ENCODE data around the gene ACBD3. TPM values are rescaled to one million over a fixed set of nuclear protein-coding genes. Genes with fewer than 3 reads are reported as not detected.

Gene ACBD3
- total and polyA plus RNA-seq, 4 donors, result 33.5 to 59.5 (median 41.0) TPM

- Histone ChIP-seq H3K36me3 (ENCODE audit: control insufficient read depth, insufficient read depth, low read length) (no peaks in the 10 kb centered on the region), H3K27me3 (ENCODE audit: control insufficient read depth, insufficient read depth, low read length) (no peaks in the 10 kb centered on the region), H3K4me3 (ENCODE audit: low read depth, low read length) (no peak overlapping the region), H3K4me1 (ENCODE audit: control insufficient read depth, insufficient read depth, low read length) (no peaks in the 10 kb centered on the region), H3K27ac (ENCODE audit: low read depth, low read length) (no peak overlapping the region), H3K9me3 (ENCODE audit: control insufficient read depth, insufficient read depth, low read length) (no peaks in the 10 kb centered on the region)
- WGBS (ENCODE audit: insufficient coverage), result 54% methylated on average over 5 of the region's 5 CpGs
- DNase-seq (ENCODE audit: low read depth in 4 of 6, low spot score in 6 of 6), result no peak
Measured at GRCh38 chr1:226216056-226216455, 29.5 kb upstream of the ACBD3 start.

DNA sequence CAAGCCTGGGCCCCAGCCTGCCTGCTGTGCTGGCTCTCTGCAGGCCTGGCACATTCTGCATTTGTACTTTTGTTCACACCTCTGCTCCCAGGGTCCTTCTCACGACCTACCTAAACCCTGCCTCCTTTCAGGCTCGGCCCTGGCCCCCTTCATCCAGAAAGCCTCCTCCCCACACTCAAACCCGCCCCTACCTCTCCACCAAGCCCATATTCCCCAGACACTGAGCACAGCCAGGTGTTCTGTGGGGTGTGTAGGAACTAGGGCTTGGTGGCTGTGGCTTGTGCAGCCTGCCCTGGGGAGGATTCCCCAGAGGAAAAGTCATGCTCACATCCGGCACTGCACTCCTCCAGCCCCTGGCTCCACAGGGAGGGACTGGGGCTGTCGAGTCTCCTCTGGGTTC is 28.7 kb upstream of the ACBD3 start:
- no peak for DNase-seq (ENCODE audit: low read depth in 4 of 6, low spot score in 6 of 6)
- Histone ChIP-seq H3K4me3 (ENCODE audit: low read depth, low read length) (no peak overlapping the region), H3K27me3 (ENCODE audit: control insufficient read depth, insufficient read depth, low read length) (no peaks in the 10 kb centered on the region), H3K27ac (ENCODE audit: low read depth, low read length) (no peak overlapping the region), H3K36me3 (ENCODE audit: control insufficient read depth, insufficient read depth, low read length) (no peaks in the 10 kb centered on the region), H3K9me3 (ENCODE audit: control insufficient read depth, insufficient read depth, low read length) (no peaks in the 10 kb centered on the region), H3K4me1 (ENCODE audit: control insufficient read depth, insufficient read depth, low read length) (no peaks in the 10 kb centered on the region)
- 38% methylated on average over 4 of the region's 5 CpGs for WGBS (ENCODE audit: insufficient coverage)

GRCh38 chr1:226212545-226212944 is 26.0 kb upstream of the ACBD3 start:
- 86% methylated on average over 6 of the region's 8 CpGs for WGBS (ENCODE audit: insufficient coverage)
- no peak overlapping the region for H3K27ac ChIP-seq (ENCODE audit: low read depth, low read length)
- no peak for DNase-seq (ENCODE audit: low read depth in 4 of 6, low spot score in 6 of 6)
- H3K27me3 ChIP-seq (ENCODE audit: control insufficient read depth, insufficient read depth, low read length), result no peaks in the 10 kb centered on the region
- no peaks in the 10 kb centered on the region for H3K36me3 ChIP-seq (ENCODE audit: control insufficient read depth, insufficient read depth, low read length)
- H3K9me3 ChIP-seq (ENCODE audit: control insufficient read depth, insufficient read depth, low read length), result no peaks in the 10 kb centered on the region
- no peak overlapping the region for H3K4me3 ChIP-seq (ENCODE audit: low read depth, low read length)
- H3K4me1 ChIP-seq (ENCODE audit: control insufficient read depth, insufficient read depth, low read length), result no peaks in the 10 kb centered on the region

- H3K4me1 ChIP-seq (ENCODE audit: control insufficient read depth, insufficient read depth, low read length), result no peaks in the 10 kb centered on the region
- H3K9me3 ChIP-seq (ENCODE audit: control insufficient read depth, insufficient read depth, low read length), result no peaks in the 10 kb centered on the region
- no peak overlapping the region for H3K27ac ChIP-seq (ENCODE audit: low read depth, low read length)
- no peaks in the 10 kb centered on the region for H3K36me3 ChIP-seq (ENCODE audit: control insufficient read depth, insufficient read depth, low read length)
- WGBS (ENCODE audit: insufficient coverage), result no CpG with 5 or more reads among the region's 5 CpGs
- H3K27me3 ChIP-seq (ENCODE audit: control insufficient read depth, insufficient read depth, low read length), result no peaks in the 10 kb centered on the region
- H3K4me3 ChIP-seq (ENCODE audit: low read depth, low read length), result no peak overlapping the region
- no peak for DNase-seq (ENCODE audit: low read depth in 4 of 6, low spot score in 6 of 6)
Measured at GRCh38 chr1:226211181-226211821, 24.8 kb upstream of the ACBD3 start.

DNA sequence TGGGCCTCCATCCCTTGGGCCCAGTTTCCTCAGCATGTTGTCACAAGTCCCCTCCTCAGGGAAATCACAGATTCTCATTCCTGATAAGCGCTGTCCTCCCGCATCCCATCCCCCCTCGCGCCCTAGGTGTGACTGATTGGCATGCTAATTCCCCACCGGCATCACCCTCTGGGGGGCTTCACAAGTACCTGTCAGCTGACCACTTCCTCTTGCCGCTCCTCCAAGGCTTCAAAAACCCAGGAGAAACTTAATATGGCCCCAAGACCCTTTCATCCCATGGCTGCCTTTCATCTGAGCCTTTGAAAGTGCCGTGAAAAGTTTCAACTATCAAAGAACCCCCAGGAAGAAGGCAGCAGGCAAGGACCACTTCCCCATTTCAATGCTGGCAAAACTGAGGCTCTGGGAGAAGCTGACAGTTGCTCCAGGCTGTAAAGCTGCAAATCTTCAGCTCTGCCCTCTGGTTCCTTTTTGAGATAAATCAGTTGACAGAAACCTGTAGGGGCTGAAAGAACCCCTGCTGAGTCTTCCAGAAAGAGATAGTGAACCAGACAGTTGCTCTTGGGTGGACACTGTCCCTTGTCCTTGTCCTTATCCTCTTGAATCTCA is 24.1 kb upstream of the ACBD3 start:
- Histone ChIP-seq H3K9me3 (ENCODE audit: control insufficient read depth, insufficient read depth, low read length) (no peaks in the 10 kb centered on the region), H3K4me3 (ENCODE audit: low read depth, low read length) (no peak overlapping the region), H3K27ac (ENCODE audit: low read depth, low read length) (no peak overlapping the region), H3K4me1 (ENCODE audit: control insufficient read depth, insufficient read depth, low read length) (no peaks in the 10 kb centered on the region), H3K36me3 (ENCODE audit: control insufficient read depth, insufficient read depth, low read length) (no peaks in the 10 kb centered on the region), H3K27me3 (ENCODE audit: control insufficient read depth, insufficient read depth, low read length) (no peaks in the 10 kb centered on the region)
- WGBS (ENCODE audit: insufficient coverage), result 40% methylated on average over 6 of the region's 7 CpGs
- no peak for DNase-seq (ENCODE audit: low read depth in 4 of 6, low spot score in 6 of 6)

DNA sequence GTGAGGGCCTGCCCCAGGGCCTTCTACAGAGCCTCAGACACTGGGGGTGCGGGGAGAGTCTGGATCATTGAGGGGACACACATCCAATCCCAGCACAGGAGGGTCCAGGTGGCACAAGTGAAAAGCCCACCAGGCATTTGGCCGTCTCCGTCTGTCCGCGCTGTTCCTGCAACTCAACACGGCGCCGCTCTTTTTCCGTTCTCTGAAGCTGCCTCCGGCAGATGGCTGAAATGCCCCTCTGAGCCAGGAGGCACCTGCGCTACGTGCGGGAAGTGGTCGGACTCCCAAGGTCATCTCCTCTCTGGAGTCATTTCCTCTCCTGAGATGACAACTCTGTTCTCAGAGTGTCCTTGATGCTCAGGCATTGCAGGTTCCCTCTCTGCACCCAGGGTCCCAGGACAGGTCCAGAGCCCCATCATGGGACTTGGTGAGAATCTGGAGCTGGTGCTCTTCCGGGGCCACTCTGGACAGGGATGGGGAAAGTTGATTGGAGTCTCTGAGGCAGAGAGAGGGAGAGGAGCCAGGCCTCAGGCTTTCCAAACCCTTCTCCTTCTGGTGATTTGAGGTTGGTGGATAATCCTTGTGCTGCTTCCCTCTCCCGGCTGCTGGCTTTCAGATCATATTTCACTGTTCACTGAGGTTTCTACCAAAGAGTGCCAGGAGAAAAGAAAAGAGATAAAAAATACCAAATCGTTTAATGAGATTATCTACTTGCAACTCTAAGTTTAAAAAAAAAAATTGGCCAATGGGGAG is 22.9 kb upstream of the ACBD3 start:
- no peaks in the 10 kb centered on the region for H3K9me3 ChIP-seq (ENCODE audit: control insufficient read depth, insufficient read depth, low read length)
- DNase-seq (ENCODE audit: low read depth in 4 of 6, low spot score in 6 of 6), result no peak
- no peak overlapping the region for H3K4me3 ChIP-seq (ENCODE audit: low read depth, low read length)
- no peak overlapping the region for H3K27ac ChIP-seq (ENCODE audit: low read depth, low read length)
- WGBS (ENCODE audit: insufficient coverage), result 92% methylated on average over 15 of the region's 17 CpGs
- H3K36me3 ChIP-seq (ENCODE audit: control insufficient read depth, insufficient read depth, low read length), result no peaks in the 10 kb centered on the region
- no peaks in the 10 kb centered on the region for H3K27me3 ChIP-seq (ENCODE audit: control insufficient read depth, insufficient read depth, low read length)
- no peaks in the 10 kb centered on the region for H3K4me1 ChIP-seq (ENCODE audit: control insufficient read depth, insufficient read depth, low read length)

DNA sequence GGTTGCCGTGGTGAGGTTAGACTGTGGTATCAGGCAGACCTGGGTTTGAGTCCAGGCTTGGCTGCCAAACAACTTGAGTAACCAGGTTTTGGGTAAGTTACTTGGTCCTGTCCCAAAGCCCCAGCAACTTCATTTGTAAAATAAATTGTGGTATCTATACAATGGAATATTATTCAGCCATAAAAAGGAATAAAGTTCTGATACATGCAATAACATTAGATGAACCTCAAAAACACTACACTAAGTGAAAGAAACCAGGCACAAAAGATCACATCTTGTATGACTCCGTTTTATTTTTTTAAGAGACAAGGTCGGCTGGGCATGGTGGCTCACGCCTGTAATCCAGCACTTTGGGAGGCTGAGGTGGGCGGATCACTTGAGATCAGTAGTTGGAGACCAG is 20.5 kb upstream of the ACBD3 start:
- no peaks in the 10 kb centered on the region for H3K36me3 ChIP-seq (ENCODE audit: control insufficient read depth, insufficient read depth, low read length)
- H3K27me3 ChIP-seq (ENCODE audit: control insufficient read depth, insufficient read depth, low read length), result no peaks in the 10 kb centered on the region
- H3K9me3 ChIP-seq (ENCODE audit: control insufficient read depth, insufficient read depth, low read length), result no peaks in the 10 kb centered on the region
- no peaks in the 10 kb centered on the region for H3K4me1 ChIP-seq (ENCODE audit: control insufficient read depth, insufficient read depth, low read length)
- no peak overlapping the region for H3K4me3 ChIP-seq (ENCODE audit: low read depth, low read length)
- H3K27ac ChIP-seq (ENCODE audit: low read depth, low read length), result no peak overlapping the region
- no peak for DNase-seq (ENCODE audit: low read depth in 4 of 6, low spot score in 6 of 6)
- WGBS (ENCODE audit: insufficient coverage), result 94% methylated on average over 5 of the region's 5 CpGs

DNA sequence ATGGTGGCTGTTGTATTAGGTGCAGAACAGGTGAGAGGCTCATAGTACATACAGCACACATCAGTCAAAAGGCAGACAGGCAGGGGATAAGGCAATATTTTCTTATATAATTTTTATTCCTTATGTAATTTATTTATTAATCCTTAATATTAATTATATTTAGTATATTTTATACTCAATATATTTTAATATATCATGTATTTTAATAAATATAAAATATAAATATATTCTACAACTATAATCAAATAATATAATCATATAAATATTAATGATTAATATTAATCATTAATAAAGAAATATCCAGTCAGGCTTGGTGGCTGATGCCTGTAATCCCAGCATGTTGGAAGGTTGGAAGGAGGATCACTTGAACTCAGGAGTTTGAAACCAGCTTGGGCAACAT is 17.7 kb upstream of the ACBD3 start:
- no peaks in the 10 kb centered on the region for H3K4me1 ChIP-seq (ENCODE audit: control insufficient read depth, insufficient read depth, low read length)
- H3K27ac ChIP-seq (ENCODE audit: low read depth, low read length), result no peak overlapping the region
- H3K9me3 ChIP-seq (ENCODE audit: control insufficient read depth, insufficient read depth, low read length), result no peaks in the 10 kb centered on the region
- H3K27me3 ChIP-seq (ENCODE audit: control insufficient read depth, insufficient read depth, low read length), result no peaks in the 10 kb centered on the region
- no peaks in the 10 kb centered on the region for H3K36me3 ChIP-seq (ENCODE audit: control insufficient read depth, insufficient read depth, low read length)
- no peak for DNase-seq (ENCODE audit: low read depth in 4 of 6, low spot score in 6 of 6)
- H3K4me3 ChIP-seq (ENCODE audit: low read depth, low read length), result no peak overlapping the region

DNA sequence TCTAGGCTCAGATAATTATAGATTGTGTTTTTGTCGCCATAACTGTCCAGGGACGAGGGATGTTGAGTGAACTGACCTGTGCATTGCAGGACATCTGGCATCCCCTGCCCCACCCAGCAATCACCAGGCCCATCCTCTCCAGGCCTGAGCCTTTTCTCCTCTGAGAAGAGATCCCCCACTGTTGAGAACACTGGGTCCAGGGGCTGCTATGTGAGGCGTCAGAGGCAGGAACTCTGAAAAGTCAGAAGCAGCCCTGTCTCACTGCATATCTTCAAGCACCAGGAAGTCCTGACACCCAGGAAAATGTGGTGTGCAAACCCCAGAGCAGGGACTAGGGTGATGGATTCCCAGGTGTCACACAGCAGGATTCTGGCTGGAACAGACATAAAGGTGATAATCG is 17.1 kb upstream of the ACBD3 start:
- Histone ChIP-seq H3K36me3 (ENCODE audit: control insufficient read depth, insufficient read depth, low read length) (no peaks in the 10 kb centered on the region), H3K9me3 (ENCODE audit: control insufficient read depth, insufficient read depth, low read length) (no peaks in the 10 kb centered on the region), H3K27ac (ENCODE audit: low read depth, low read length) (no peak overlapping the region), H3K27me3 (ENCODE audit: control insufficient read depth, insufficient read depth, low read length) (no peaks in the 10 kb centered on the region), H3K4me1 (ENCODE audit: control insufficient read depth, insufficient read depth, low read length) (no peaks in the 10 kb centered on the region), H3K4me3 (ENCODE audit: low read depth, low read length) (no peak overlapping the region)
- WGBS (ENCODE audit: insufficient coverage), result 73% methylated on average over 2 of the region's 4 CpGs
- no peak for DNase-seq (ENCODE audit: low read depth in 4 of 6, low spot score in 6 of 6)

- no CpG with 5 or more reads among the region's 1 CpG for WGBS (ENCODE audit: insufficient coverage)
Measured at GRCh38 chr1:226203240-226203639, 16.7 kb upstream of the ACBD3 start.

More at GRCh38 chr1:226203240-226203639, 16.7 kb upstream of the ACBD3 start:
- no peak overlapping the region for H3K27ac ChIP-seq (ENCODE audit: low read depth, low read length)
- no peaks in the 10 kb centered on the region for H3K4me1 ChIP-seq (ENCODE audit: control insufficient read depth, insufficient read depth, low read length)
- H3K9me3 ChIP-seq (ENCODE audit: control insufficient read depth, insufficient read depth, low read length), result no peaks in the 10 kb centered on the region
- H3K27me3 ChIP-seq (ENCODE audit: control insufficient read depth, insufficient read depth, low read length), result no peaks in the 10 kb centered on the region
- DNase-seq (ENCODE audit: low read depth in 4 of 6, low spot score in 6 of 6), result no peak
- H3K4me3 ChIP-seq (ENCODE audit: low read depth, low read length), result no peak overlapping the region
- H3K36me3 ChIP-seq (ENCODE audit: control insufficient read depth, insufficient read depth, low read length), result no peaks in the 10 kb centered on the region
